Renal cortical epithelial cell (primary cell): Measurements from ENCODE around the gene CFAP97D2. TPM values are rescaled to one million over a fixed set of nuclear protein-coding genes. Genes with fewer than 3 reads are reported as not detected.

Experiments used
- DNase-seq: peaks from one replicate; pipeline ENCODE4 v3.0.0-alpha.2; 2011; ENCODE audit warnings: low read depth
- total RNA-seq: library from RNA; depleted of rRNA; stranded (reverse); fragments of >200 nt; gene quantifications from 2 replicates; pipeline ENCODE4 v1.2.3, GENCODE V29; 2014

CFAP97D2 gene
- total RNA-seq, 1 donor from 2014 or later: not detected

GRCh38 chr13:114268344-114269280 lies 89.6 kb downstream of the CFAP97D2 start:
- no peak for DNase-seq

GRCh38 chr13:114269281-114269770 lies 90.3 kb downstream of the CFAP97D2 start:
- no peak for DNase-seq

Other genes with a start within 250 kb of the CFAP97D2 start
- gene C13orf46, start 205.2 kb upstream of the CFAP97D2 start, total RNA-seq: 0.65 TPM in 1 of 2 replicates, not detected in the other
- 9.0 and 10.9 TPM in 2 replicates for gene RASA3, start 46.6 kb upstream of the CFAP97D2 start, total RNA-seq
- gene CDC16, start 55.6 kb downstream of the CFAP97D2 start, total RNA-seq: 47.6 and 118 TPM in 2 replicates
- gene UPF3A, start 102.3 kb downstream of the CFAP97D2 start, total RNA-seq: 14.6 and 30.3 TPM in 2 replicates
- 15.3 and 15.9 TPM in 2 replicates for gene CHAMP1, start 135.2 kb downstream of the CFAP97D2 start, total RNA-seq